CD4-positive, alpha-beta T cell treated with Interleukin-4 for 1 hour (primary cell): ENCODE data around the gene GALR3.

ENCODE experiments used
- DNase-seq, 2 donors: peaks; one replicate each; pipeline ENCODE4 v3.0.0-alpha.2; 2020 to 2022

Gene GALR3

DNA sequence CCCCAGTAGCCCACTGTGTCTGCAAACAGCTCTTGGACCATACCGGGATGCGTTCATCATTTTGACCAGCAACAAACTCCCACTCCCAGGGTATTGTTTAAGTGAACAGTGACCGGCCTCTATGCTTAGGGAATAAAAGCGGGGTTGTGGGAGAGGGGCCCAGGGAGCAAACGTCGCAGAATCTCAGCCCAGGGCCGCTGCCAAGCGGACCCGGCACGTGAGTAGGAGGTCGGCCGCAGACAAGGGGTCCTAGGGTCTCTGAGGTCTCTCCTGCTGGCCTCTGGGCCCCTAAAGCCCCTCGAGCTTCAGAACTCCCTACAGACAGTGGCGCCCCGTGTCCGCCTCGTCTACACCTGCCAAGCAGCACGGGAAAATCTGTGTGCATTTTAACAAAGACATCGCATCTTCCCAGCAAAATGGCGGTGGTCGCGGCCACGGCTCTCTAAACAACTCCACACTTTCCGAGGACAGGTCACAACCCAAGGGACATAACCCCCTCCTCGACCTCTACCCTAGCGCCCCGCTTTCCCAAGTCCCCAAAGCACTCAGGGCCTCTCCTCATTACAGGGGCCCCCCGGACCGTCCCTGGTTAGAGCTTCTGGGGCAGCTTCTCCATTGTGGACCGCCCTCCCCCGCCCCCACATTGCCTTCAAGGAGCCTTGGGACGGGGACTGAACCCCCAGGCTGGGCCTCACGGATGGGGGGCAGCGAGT lies 19.4 kb upstream of the GALR3 start:
- no peak for DNase-seq

DNA sequence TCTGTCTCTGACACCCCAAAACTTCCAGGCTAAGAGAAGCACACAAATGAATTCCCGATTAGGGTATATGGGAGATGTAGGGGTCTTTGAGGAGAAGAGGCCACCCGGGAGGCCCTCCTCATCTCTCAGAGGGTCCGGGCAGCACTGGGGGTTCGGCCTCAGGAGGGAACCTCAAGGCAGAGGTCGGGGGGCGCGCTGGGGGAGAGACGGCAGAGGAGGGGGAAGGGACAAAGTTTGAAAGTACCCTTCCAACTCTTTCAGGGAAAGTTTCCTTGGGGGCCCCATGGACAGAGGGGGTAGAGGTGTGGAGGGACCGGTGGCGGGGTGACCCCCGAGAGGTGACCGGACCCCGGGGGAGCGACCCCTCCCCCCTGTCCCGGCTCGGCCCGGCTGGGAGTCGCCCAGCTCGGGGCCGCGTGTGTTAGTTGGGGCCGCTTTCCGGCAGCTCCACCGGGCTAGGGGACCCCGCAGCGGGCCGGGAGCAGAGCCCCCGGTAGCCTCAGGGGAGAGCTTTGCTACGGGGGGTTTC lies 18.8 kb upstream of the GALR3 start:
- DNase-seq: no peak

DNA sequence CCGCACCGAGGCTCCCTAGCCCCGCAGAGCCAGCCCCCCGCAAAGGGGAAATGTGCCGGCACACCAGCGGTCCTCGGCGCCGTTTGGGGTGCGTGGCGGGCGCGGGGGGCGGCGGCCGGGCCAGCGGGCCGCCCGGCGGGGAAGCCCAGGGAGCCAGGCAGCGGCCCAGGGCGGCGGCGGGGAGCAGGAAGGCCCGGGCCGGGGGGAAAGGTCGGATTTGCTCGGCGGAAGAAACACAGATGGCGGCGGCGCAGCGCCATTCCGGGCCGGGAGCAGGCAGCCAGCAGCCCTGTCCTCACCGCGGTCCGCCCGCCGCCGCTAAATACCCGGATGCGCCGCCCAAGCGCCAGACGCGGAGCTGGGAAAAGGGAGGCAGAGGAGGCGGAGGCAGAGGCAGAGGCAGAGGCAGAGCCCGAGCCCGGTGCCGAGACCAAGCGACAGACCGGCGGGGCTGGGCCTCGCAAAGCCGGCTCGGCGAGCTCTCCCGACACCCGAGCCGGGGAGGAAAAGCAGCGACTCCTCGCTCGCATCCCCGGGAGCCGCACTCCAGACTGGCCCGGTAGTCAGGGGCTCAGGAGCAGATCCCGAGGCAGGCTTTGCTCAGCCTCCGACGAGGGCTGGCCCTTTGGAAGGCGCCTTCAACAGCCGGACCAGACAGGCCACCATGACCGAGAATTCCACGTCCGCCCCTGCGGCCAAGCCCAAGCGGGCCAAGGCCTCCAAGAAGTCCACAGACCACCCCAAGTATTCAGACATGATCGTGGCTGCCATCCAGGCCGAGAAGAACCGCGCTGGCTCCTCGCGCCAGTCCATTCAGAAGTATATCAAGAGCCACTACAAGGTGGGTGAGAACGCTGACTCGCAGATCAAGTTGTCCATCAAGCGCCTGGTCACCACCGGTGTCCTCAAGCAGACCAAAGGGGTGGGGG lies 18.0 kb upstream of the GALR3 start:
- DNase-seq: peak; percentile 75 to 76

DNA sequence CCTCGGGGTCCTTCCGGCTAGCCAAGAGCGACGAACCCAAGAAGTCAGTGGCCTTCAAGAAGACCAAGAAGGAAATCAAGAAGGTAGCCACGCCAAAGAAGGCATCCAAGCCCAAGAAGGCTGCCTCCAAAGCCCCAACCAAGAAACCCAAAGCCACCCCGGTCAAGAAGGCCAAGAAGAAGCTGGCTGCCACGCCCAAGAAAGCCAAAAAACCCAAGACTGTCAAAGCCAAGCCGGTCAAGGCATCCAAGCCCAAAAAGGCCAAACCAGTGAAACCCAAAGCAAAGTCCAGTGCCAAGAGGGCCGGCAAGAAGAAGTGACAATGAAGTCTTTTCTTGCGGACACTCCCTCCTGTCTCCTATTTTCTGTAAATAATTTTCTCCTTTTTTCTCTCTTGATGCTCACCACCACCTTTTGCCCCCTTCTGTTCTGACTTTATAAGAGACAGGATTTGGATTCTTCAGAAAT lies 17.3 kb upstream of the GALR3 start:
- no peak for DNase-seq

DNA sequence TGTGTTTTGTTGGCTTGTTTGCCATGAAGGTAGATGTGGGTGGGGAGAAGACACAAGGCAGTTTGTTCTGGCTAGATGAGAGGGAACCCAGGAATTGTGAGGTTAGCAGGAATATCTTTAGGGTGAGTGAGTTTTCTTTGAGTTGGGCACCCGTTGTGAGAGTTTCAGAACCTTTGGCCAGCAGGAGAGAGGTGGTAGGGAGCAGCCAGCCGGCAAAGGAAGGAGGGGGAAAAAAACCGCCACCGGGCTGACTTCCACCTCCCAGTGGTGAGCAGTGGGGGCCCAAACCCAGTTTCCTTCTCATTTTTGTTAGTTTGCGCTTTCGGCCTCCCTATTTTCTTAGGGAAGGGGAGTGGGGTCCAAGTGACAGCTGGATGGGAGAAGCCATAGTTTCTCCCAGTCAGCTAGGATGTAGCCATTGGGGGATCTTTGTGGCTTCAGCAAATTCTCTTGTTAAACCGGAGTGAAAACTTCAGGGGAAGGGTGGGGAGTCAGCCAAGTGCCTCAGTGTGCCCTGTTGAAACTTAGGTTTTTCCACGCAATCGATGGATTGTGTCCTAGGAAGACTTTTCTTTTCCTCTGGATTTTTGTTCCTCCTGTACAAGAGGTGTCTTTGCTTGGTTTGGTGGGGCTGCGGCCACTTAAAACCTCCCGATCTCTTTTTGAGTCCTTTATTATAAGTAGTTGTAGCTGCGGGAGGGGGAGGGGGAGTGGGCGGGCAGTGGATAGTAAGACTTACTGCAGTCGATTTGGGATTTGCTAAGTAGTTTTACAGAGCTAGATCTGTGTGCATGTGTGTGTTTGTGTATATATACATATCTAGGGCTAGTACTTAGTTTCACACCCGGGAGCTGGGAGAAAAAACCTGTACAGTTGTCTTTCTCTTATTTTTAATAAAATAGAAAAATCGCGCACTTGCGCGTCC lies 16.5 kb upstream of the GALR3 start:
- no peak for DNase-seq

DNA sequence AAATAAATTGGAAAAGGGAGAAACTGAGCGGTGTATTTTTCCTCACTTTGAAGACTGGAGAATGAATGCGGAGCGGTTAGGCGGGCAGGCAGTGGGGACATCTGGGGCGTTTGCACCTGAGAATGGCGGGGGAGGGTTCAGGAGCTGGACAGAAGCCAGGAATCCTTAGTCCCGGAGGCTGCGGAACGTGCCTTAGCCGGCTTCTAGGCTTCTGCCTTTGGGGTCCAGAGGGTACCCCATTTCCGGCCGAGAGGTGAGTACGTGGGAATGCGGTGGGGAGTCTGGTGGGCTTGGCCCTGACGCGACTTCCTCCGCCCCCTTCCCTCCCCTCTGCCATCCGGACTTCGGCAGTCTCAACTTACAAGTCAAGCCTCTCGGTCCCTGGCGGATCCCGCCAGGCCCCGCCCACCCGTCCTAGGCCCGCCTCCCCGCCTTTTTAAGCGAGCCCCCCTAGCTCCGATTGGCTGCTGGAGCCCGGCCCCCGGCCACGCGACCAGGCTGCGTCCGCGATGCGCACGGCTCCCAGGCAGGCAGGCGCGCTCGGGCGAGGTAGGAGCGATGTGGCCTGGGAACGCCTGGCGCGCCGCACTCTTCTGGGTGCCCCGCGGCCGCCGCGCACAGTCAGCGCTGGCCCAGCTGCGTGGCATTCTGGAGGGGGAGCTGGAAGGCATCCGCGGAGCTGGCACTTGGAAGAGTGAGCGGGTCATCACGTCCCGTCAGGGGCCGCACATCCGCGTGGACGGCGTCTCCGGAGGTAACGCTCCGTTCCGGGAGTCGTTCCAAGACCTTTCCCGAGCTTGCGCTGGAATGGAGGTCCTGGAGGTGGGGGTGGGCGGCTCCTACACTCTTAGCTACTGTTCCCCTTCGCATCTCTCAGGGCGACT lies 15.5 kb upstream of the GALR3 start, which contains the start of gene GCAT:
TSS of gene GCAT (plus strand) at position 525 of the 884 bp plus-strand sequence. CDS start at position 559, 34 bp downstream.
- DNase-seq: peak; percentile 89 to 91

DNA sequence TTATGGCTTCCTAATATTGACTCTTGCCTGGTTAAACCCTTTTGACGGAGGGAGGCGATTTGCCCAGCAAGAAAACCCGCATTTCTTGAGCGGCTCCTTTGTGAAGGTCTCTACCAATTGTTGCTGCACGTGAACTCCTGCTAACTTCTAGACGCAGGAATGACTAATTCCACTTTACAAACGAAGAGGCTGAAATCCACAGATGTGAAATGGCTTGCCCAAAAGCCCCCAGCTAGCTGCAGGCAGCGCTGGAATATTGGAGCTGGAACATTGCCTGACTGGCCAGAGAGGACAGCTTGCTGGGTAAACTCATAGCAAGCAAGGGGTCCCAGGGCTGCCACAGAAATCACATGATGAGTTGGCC lies 14.9 kb upstream of the GALR3 start:
- DNase-seq: no peak

DNA sequence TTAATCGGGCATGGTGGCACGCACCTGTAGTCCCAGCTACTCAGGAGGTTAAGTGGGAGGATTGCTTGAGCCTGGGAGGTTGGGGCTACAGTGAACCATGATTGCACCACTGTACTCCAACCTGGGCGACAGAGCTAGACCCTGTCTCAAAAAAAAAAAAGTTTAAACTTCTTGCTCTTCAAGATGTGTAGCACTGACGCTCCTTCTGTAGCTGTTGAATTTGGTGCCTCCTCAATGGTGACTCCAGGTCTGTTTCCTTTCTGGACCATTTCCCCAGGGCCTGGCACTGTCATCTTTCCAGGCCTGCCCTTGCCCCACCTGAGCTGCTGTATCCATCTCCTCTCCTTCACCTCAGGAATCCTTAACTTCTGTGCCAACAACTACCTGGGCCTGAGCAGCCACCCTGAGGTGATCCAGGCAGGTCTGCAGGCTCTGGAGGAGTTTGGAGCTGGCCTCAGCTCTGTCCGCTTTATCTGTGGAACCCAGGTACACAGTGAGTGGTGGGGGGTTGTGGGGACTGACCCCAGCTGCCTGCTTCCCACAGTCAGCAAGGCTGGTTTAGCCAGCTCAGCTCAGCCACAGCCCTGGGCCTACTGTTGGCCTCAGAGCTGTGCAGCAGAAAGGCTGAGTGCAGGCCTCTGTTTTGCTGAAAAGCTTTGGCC lies 13.4 kb upstream of the GALR3 start:
- no peak for DNase-seq

DNA sequence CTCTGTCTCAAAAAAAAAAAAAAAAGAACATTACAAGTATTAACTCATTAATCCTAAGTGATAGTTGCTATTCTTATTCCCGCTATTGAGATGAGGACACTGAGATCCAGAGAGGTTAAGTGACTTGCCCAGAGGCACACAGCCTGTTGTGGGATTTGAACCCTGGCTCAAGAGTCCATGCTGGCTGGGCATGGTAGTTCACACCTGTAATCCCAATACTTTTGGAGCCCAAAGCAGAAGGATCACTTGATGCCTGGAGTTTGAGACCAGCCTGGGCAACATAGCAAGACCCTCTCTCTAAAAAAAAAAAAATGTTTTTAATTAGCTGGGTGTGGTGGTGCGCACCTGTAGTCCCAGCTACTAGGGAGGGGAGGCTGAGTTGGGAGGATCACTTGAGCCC lies 11.3 kb upstream of the GALR3 start:
- DNase-seq: no peak

DNA sequence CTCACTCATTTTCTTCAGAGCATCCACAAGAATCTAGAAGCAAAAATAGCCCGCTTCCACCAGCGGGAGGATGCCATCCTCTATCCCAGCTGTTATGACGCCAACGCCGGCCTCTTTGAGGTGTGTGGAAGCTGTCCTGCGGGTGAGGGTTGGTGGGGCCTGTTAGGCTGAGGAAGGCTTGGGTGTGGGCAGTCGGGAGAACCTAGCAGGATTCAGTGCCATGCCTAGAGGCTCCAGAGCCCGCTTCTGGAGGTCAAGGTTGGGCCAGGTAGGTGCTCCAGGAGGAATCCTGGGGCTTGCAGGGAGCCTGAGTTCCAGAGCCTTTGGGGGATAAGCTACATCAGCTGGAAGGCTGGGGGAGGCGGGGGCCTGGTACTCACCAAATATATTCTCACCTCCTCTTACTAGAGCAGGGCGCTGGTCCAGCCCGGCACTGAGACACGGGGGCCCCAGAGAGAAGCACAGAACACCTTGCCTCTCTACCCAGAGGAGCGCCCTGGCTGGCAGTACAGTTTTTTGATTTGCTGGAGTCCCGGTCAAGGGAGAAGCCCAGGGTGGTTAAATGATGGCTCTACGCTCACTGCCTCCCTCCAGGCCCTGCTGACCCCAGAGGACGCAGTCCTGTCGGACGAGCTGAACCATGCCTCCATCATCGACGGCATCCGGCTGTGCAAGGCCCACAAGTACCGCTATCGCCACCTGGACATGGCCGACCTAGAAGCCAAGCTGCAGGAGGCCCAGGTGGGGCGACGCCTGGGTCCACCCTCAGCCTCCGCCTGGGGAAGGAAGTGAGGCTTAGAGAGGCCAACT lies 10.1 kb upstream of the GALR3 start:
- DNase-seq: no peak

DNA sequence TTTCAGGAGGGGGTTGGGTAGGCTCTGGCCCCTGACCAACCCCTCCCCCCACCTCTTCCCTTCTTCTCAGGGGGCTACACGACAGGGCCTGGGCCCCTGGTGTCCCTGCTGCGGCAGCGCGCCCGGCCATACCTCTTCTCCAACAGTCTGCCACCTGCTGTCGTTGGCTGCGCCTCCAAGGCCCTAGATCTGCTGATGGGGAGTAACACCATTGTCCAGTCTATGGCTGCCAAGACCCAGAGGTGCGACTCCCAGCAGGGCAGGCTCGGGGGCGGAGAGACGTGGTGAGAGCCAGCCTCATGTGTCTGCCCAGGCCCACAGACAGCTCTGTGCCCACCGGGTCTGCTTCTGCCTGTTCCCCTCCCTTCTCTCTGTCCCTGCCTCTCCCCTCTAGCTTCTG lies 7.6 kb upstream of the GALR3 start:
- DNase-seq: no peak

DNA sequence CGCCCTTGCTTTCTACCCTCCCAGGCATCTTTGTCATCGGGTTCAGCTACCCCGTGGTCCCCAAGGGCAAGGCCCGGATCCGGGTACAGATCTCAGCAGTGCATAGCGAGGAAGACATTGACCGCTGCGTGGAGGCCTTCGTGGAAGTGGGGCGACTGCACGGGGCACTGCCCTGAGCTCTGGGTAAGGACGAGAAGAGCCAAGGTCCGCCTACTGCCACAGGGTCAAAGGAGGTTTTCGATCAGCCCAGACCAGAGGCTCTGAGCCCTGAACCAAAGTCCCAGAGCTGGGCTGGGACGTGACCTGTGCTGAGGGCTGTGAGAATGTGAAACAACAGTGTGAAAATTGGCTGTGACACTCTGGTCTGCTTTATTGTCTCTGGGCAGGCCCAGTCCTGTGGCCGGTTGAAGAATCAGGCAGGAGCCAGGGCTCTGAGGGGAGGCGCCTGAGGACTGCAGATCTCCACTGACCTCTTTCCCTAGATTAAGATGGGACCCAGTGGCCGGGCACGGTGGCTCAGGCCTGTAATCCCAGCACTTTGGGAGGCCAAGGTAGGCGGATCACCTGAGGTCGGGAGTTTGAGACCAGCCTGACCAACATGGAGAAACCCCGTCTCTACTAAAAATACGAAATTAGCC lies 6.5 kb upstream of the GALR3 start:
- no peak for DNase-seq

DNA sequence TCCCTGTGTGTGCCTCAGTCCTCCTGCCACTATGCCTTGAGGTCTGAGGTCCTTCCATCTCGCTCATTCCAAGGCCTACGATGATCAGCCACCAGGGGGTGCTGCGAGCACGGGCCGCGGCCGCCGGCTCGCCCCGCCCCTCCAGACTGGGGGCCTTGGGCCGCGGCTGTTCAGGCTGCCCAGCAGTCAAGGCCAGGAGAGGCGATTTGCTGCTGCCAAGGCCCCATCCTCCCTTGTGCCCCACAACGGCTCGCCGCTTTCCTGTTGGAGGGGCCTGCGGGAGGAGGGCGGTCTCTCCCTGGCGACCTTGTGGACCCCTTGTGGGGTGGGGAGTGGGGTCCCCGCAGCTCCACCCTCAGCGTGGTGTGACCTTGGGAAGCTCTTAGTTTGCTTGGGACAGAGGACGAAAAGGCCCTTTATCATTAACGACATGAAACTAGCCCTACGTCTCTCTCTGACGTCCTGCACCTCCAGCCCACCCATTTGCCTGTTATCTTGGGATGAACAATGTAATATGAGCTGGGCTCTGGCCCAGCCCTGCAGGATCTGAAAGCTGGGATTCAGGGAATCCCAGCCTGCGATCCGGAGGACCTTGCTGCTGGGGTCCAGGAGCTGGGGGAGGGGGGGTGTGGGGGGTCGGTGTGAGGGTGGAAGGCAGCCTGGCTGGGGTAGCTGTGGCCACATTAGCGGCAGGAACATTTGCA lies 5.3 kb upstream of the GALR3 start:
- DNase-seq: peak; percentile 77 to 82

DNA sequence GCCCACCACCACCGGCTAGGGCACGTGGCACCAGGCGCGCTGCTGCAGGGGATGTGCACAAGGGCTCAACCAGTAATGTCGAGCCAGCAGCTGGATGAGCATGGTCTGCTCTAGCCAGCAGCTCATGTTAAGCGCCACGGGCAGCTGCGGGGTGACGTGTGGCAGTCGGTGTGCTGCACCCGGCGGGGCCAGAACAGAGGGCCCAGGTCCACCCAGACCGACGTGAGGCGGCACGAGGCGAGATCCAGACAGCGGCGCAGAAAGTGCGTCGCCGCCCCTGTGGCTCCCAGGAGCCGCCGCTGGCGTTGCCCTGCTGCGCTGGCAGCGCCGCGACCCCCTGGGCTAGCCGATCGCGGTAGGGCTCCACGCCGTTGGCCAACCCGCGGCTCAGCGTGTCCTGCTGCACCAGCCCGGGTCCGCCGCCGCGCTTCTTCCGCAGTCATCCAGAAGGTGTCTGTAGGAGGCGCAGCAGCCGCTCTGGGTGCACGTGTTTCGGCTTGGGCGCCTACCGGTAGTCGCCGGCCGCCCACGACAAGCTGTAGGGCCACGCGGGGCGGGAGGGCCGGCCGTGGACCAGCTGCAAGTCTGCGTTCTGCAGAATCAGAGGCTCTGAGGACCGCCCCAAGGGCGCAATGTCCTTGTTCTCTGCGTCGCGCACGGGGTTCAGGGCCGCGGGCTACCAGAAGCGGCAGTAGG lies 4.6 kb upstream of the GALR3 start:
- DNase-seq: peak; percentile 61 to 67

DNA sequence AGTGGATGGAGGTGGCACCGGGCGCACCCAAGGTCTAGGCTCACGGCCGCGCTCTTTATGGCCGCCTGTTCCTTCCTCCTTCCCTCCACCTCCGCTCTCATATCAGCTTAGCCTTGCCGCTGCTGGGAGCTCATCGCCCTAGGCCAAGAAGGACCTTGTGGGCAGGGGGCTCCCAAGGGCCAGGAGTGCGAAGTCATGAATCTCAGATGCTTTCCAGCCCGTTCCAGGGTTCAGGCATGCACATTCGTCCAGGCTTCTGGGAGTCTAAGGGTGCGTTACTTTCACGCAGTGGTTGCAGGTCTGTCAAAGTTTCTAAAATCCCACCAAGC lies 4.1 kb upstream of the GALR3 start:
- no peak for DNase-seq

DNA sequence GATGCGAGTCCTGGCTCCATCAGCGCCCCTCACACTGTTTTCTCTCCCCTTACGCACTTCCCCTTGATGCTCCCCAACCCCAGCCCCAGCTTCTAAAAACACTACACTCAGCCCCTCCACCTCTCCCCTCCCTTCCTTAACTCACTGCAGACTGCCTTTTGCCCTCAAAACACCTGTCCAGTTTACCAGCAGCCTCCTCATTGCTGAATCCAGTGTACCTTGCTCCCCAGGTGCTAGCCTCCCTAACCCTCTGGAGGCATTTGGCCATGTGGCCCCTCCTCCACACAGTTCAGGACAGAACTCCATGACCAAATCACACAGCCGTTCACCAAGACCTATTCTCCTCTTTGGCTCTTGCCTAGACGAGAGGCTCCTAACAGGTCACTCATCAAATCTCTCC lies 2.8 kb upstream of the GALR3 start:
- DNase-seq: no peak

DNA sequence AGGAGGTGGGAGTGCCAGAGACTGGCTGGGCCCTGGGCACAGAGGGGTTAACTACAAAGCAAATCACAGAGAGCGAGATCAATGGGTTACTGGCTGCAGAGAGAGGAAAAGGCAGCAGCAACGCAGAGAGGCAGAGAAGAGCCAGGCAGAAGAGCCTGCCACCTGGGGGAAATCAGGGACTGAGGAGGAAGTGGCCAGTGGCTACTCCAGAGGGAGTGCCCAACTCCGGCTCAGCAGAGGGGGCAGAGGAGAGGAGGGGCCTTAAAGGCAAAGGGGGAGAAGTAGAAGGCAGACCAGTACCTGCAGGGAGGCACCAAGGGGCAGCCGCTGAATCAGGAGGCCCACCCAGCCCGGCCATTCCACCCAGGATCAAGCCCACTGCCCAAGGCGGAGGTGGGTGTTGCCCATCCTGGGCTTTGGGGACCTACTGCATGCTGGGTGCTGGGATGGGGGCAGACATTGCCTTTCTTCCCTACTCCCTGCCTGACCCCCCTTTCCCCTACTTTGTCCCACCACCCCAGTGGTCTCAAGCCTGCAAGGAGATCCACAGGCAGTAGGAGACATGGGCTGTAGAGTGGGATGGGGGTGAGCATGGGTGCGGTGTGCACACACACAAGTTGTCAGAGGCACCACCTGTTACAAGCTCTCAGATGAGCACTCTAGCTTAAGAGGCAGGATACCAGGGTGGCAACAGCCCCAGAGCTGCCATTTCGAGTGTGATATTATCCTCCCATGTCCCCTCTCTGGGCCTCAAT lies 926 bp upstream of the GALR3 start:
- DNase-seq: no peak
